HG02759 (cell line): ENCODE data around the gene SEC31B.

Experiments used
- ATAC-seq: cut with Tn5 transposase; IDR thresholded peaks from one replicate; pipeline ENCODE4 v1.9.1; 2021; ENCODE audit warnings: mild to moderate bottlenecking, moderate library complexity; ENCODE audit not compliant: unreplicated experiment

SEC31B gene

DNA sequence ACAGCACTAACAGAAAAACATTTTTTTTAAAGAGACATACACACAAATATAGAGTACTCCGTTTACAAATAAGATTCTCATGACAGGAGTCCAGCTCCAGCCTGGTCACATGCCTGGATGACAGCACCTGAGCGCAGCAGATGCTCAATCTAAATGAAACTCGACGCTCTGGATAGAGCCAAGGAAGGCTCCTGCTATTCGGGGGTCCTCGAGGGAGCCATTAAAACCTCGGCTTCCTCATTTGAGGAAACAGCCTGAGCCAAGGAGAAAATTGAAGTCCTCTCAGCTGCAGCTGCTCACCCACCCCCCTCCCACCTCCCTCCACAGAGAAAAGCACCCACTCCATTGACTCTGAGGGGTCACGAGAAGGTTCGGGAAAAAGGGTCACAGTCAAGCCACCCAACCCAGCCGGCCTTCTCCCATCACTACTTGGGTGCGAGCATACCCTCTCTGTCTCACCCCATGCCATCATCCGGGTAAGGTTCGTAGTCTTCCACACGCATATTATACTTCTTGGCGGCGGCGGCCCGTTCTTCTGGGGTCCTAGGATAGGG is 9.3 kb upstream of the SEC31B start:
- peak; percentile 31 for ATAC-seq

DNA sequence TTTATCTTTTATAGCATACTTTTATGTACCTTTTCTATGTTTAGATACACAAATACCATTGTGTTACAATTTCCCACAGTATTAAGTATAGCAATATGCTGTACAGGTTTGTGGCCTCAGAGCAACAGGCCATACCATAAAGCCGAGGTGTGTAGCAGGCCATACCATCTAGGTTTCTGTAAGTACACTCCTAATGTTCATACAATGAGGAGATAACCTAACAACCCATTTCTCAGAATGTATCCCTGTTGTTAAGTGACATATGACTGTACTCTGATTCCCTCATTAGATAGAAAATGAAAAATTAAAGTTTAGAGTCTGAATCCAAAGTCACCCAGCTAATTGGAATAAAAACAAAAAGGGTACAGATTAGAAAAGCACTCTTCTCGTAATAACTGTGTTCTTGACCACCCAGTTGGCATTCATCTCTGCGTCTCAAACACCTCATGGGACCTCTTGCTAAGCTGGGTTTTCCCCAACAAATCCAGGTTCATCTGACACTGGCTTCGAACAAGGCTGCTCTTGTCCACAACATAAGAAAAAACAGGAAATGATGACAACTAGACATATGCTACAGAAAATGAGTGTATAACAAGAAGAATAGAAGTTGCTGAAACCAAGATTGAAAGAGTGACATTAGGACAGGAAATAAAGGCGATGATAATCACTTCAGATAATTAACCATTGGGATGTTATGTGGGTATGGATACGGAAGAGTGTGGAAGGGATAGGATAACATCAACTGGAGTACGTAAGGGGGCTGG is 8.6 kb upstream of the SEC31B start:
- no peak for ATAC-seq

DNA sequence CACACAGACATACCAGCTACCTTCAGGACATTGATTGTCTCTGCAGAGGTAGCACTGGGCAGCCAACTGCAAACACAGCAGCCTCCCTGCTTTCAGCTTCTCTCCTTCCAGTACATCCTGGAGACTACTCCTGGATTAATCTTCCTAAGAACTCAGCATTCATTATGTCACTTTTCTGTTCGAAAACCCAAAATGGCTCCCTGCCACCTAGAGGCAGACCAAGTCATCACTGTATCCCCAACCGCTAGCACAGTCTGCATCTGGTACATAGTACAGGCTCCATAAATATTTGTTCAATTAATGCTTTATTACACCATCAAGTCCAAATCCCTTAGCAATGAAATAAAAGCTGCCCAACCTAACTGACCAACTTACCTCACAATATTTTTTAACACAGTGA is 5.0 kb upstream of the SEC31B start:
- ATAC-seq: no peak

DNA sequence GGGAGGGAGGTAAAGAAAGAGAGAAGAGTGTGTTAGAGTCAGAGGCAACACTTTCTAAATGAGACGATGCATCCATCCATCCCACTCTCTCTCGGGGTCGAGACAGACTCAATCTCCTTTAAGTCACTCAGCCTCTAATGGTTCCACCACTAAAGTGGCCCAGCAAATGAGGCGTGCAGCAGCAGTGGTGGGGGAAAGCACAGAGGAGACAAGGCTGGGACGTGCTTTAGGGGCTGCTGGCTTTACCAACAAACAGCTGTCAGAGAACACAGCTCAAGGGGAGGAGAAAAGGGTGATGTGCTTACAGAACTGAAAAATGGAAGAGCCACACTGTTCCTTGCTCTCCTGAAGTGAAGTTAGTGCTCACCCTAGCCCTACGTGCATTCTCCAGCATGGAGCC is 4.5 kb upstream of the SEC31B start:
- ATAC-seq: no peak

DNA sequence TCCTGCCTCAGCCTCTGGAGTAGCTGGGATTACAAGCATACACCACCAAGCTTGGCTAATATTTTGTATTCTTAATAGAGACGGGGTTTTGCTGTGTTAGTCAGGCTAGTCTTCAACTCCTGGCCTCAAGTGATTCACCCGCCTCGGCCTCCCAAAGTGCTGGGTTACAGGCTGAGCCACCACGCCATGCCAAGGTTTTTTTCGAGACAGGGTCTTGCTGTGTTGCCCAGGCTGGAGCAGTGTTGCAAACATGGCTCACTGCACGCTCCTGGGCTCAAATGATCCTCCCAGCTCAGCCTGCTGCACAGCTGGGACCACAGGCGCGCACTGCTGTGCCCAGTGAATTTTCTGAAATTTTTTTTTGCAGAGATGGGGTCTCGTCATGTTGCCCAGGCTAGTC is 3.3 kb upstream of the SEC31B start:
- no peak for ATAC-seq

DNA sequence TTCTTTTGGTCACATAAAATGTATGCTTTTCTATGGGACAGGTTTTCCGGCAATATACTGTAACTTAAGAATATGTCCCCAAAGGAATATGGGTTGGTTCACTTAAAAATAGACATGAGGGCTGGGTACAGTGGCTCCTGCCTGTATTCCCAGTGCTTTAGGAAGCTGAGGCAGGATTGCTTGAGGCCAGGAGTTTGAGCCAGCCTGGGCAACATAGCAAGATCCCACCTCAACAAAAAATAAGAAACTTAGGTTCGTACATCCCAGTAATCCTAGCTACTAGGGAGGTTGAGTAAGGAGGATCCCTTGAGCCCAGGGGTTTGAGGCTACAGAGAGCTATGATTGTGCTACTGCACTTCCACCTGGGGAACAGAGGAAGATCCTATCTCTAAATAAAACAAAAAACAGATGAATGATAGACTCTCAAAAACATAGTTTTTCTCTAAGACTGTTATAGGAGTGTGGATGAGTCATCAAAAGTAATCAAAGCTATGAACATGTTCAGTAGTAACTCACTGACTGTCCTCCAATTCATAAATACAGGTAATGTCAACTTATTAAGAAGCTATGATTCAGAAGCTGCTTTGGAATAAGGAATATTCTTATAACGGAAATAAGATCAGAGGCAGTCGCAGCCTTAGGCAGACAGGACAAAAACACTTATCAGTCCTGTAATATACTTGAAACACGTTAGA is 2.6 kb upstream of the SEC31B start:
- no peak for ATAC-seq

DNA sequence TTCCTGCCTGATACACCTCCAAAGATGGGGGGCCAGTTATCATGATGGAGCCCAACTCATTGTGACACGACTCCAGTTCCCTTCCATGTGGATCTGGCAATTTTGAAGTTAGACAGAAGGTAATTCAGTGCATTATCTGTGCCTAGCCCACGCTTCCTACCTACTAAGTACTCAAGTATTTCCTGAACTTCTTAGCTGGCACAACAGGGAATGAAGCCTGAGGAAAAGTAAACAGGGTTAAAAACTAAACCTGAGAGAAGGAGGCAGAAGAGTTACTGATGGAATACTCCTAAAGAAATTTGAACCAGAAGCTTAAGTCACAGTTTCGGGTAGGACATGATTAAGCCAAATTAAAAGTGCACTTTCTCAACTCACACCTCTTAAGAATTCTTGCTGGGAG is 1.1 kb upstream of the SEC31B start:
- no peak for ATAC-seq

DNA sequence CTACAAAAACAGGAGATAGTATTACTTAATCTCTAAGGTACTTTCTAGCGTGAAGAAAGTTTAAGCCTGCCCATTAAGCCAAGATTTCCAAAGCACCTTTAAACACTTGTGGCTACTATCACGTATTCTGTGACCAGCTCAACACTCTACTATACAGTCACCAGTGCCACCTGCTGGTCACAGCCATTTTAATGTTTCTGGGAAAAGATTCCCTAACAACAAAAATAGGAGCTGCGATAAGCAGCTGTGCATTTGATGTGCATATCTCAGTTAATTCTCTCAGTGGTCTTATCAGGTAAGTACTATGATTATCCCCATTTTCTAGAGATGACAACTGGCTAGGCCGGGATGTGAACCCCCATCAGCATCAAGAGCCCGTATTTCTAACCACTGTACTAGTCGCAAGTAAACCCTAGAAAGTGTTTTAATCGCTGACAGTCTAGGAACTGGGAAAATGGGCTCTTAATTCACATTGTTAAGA is 860 bp downstream of the SEC31B start:
- no peak for ATAC-seq

DNA sequence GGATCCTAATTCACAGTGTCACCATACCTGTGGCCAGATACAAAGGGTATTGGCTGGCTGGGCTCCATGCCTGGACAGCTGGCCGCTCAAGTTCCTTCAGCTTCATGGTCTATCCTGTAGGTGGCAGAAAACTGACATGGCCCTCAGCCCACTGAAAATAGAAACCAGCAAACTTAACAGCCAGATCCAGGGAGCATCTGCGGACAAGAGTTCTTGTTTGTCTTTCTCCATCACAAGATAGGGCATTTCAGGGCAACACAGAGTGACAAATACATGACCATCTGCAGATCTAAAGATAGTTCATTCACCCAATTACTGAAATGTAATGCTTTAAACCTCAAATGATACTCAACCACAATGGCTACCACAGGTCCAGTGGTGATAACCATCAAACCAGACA is 2.8 kb downstream of the SEC31B start:
- no peak for ATAC-seq

DNA sequence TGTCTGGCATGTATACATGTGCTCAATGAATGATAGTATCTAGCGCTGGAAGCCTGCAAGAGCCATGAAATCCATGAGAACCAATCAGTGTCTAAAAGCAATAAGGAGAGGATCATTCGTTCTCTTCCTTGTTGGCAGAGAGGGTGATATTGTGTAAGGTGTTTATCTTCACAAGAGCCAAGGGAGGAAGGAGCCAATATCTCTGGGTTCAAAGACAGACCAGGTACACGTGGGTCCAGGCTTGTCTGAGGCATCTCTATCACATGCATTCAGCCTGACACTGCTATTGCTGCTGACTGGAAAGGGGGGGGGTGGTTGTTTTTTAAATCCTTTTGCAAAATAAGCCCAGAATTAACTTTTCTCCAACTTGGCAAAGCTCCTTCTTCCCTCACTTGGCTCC is 4.0 kb downstream of the SEC31B start:
- no peak for ATAC-seq

DNA sequence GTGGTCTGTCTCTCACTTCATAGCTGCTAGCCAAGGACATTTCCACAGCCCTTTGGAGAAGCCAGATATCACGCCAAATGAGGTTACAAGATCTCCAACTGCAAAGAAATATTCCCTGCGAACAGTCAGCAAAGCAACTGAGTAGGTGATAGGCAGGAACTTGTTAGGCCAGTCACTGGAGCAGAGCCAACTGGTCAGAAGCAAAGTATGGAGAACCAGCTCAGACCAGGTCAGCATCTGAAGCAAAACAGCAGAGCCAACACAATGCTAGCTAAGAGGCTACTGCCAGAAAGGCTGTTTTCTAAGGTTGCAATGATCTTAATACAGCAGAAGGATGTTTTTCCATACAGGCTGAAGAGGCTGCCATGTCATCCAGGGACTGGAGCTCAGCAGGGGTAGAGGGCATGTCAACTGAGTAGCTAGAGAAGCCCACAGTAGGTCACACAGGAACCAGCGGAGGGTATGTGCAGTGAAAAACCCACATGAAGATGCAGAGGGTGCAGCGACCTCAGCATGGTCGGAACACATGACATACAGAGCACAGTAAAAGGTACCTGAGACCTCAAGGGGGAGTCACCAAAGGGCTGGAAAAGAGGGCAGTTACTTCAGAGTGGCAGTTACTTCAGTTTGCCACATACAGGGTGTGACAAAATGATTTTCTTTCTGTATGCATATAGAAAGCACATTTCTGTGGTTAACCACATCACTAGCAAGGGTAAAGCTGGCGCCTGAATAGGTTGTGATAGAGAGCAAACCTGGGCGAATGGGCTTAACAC is 8.9 kb downstream of the SEC31B start:
- ATAC-seq: no peak

DNA sequence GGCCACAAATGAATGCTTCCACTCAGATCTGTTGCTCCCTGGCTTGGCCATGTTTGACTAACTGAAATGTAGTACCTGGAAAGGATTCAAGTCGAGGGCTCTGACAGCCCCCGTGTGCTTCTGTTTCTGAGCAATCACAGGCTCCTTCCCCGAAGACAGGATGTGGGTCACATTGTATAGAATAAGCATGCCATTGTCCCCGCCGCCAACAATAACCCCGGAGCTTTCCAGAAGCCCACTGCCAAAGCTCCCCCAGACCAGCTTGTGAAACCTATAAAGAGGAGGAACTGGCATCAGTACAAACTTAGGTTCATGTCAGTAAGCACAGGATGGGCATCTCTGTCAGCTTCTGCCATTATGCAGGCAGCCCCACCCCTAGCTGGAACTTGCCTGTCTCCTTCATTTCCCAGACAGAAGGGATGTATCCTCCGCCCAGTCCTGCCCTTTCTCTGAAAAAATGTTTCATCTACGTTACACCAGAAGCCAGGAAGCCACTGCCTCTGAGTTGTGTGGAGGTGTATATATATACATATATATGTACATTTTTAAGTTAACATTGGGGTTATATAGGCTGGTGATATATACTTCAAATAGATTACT is 10.3 kb downstream of the SEC31B start:
- ATAC-seq: no peak

DNA sequence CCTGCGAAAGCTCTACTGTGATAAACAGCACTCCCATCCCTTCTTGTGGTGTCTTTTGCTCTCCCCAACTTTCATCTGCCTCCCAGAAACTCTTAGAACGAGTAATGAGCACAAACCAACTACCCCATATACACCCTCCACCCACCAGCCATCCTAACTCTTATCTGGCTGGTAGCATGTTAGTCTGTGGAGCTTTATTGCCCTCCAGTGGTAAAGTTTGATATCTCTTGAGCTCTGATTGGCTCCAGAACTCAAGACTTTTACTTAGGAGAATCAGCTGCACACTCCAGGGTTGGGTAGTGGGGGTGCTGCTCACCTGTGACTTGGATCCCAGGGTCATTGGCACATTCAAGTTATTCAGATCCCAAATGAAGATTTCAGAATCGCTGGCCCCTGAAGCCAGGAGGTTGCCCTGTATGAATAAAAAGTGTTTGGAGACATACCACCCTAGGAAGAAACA is 10.9 kb downstream of the SEC31B start:
- ATAC-seq: no peak

DNA sequence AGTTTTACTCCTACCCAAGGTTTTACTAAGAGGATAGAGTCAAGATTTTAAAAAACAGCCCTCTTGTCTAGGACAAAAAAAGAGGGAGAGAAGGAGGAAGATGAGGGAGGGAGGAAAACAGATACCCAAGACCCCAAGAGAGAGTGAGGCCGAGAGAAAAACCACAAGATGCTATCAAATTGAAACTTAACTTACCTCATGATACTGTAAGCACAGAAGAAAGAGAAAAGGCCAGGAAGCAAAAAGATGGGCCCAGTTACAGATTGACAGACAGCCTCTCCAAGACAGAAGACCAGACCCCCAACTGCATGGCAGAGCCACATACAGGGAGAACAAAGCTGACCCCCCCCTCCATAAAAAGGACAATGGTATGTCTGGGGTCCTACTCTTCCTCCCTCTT is 11.4 kb downstream of the SEC31B start:
- ATAC-seq: no peak

DNA sequence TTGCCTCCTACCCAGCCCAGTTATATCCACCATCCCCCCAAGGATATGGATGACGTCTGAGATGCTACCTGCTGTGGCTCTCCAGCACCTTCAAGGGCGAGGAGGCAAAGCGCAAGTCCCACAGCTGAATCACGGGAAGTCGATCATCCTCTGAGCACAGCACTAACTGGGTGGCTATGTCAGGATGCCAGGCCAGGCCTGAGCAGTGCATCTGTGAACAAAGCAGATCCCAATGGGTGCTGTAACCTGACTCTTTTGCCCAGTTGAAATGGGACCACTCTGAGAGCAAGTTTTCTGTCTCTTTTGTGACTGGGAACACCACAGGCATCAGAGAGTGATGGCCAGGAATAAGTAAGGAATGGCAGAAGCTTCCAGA is 12.3 kb downstream of the SEC31B start:
- ATAC-seq: no peak

DNA sequence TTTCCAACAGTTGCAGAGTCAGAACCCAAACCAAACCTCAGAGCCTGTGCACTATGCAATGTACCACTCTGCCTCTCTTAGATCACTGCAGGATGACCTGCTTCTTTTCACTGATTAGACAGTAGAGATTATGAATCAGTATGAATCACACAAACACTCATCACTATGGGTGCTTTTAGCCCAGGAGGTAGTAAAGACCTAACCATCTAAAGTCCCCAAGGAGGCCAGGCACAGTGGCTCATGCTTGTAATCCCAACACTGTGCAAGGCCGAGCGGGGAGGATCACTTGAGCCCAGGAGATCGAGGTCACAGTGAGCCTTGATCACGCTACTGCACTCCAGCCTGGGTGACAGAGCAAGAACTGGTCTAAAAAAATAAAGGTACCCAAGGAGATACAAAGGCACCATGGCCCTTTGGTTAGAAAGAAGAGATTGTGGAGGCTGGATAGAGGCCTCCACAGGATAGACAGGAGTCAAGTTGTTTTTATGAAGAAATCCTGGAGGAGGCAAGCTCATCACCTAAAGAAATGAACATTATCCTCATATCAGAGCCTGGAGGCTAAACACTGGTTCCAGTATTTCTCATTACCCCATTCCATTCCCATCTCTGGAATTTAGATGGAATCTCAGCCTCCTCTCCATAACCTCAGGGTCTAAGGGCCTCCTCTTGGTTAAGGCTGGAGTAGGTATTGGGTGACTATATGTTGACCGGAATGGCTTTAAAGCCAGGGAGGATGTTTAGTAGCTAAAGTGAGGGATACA is 12.9 kb downstream of the SEC31B start:
- no peak for ATAC-seq

DNA sequence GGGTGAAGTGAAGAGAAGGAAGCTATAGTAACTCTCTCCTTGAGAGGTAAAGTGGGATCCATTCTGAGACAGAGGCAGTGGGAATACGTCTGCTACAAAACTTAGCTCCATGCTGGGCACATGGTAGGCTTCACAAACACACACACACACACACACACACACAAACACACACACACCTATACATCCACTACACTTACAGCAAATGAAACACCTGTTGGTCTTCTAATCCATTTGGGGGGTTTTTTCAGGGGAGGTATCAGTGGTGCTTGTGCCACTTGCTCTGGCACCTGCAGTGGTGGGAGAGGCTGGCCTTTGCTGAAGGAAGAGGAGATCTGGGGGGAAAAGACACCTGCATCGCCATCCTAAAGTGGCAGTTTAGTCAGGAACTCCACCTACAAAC is 14.5 kb downstream of the SEC31B start:
- ATAC-seq: no peak

DNA sequence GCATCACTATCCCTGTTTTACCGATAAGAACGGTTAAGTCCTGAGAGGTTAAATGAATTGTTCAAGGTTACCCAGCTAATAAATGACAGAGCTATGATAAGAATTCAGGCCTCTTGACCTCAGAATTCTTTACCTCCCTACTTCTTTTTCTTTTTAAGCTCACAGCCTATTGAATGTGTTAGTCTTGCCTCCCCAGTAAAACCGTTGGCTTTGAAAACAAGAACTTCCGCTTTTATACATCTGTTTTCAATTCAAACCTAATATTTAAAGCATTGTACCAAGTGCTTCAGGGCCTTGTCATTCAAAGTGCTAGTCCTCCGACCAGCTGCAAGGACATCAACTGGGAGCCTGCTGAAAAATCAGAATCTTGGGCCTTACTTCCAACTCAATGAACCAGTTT is 15.6 kb downstream of the SEC31B start:
- no peak for ATAC-seq

DNA sequence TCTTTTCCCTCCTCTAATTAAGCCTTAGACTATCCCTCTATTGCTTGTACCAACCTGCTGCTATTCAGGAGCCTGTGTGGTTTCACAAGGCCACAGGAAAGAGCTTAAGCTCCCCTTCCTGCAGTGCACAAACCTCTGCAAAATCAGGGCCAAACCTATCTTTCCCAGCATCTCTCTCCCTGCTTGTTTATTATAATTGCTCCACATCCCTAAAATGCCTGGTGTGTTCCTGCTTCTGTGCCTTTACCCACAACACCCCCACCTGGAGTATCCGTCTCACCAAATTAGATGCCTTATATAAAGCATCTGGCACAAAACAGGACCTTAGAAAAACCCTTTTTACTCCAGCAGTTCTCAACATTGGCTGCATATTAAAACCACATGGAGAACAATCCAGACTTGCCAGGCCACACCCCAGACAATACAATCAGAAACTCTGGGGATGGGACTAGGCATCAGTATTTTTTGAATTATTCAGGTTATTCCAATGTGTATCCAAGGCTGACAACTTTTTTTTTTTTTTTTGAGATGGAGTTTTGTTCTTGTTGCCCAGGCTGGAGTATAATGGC is 16.7 kb downstream of the SEC31B start:
- ATAC-seq: no peak

DNA sequence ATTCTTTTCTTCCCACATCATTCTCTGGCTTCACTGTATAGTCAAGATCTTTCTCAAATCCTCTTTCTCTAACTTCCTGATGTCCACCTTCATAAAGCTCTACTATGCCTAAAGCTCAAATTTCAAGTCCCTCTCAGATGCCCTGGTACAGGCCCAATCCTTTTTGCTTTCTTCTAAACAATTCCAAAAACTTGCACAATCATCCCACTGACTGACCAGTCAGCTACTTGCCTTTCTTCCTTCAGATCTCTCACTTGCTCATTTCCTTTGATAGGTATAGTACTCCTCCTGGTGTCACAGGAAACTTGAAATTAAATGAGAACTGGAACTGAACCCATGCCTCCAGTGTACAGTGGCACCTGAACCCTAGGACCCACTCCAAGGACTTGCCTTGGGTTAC is 18.2 kb downstream of the SEC31B start:
- no peak for ATAC-seq
